Measurements from ENCODE around the gene RPUSD4.
A peak's percentile ranks its signal among the peaks of the same experiment; 100 is the strongest.

RPUSD4 gene

GRCh38 chr11:126181939-126182730 is 29.3 kb downstream of the RPUSD4 start:
- no peak for DNase-seq

DNA sequence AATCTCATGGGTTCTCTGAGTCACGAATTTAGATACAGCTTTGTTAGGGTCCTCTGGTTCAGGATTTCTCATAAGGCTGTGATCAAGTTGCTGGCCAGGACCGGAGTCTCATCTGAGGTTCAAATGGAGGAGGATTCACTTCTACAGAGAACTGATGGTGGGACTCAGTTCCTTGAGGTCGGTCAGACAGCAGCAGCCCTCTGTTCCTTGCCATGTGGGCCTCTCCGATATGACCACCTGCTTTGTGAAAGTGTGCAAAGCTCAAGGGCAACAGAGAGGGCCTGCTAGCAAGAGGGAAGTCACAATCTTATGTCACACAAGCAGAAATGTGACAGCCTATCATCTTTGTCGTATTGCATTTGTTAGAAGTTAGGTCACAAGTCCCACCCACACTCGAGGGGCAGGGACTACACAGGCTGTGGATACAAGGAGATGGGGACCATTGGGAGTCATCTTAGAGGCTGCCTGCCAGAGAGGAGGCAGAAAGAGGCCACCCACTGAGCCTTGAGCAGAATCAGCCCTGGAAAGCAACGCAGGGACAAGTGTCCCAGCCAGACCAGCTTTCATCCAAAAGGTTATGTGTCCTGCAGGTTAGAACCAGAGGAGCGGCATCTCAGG is 34.5 kb downstream of the RPUSD4 start:
- DNase-seq, result no peak

DNA sequence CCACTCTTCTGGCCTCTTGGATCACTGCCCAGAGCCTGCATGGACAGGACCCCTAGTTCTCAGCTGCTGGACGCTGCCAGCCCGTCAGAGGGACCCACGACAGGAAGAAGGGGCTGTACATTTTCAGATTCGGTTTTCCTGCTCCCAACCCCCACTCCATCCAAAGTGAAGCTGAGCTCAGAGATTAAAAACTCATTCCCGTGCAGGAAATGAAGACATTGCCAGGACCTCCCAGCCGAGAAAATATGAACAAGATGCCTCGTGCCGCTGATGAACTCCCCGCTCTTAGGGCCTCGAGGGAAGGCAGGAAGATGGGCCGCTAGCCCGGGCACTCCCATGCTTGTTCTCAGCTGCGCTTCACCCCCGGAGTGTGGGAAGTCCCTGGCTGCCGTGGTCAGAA is 36.1 kb downstream of the RPUSD4 start:
- no peak for DNase-seq

DNA sequence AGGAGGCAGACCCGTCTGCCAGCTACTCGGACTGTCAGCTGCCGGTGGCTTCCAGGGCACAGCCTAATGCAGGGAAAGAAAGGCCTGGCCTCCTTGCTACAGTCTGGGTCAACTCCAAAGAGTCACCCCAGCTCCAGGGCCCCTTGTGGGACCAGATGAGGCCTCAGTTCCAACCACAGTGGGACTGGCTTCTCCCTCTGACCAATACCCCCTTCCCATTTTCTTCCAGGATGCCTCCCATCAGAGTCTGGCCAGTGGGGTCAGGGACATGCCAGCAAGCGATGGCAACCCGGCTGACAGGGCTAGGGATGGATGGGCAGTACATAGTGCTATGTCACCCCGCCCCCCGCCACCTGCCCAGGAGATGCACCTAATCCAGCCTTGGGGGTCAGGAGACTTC is 36.6 kb downstream of the RPUSD4 start:
- DNase-seq, result no peak

DNA sequence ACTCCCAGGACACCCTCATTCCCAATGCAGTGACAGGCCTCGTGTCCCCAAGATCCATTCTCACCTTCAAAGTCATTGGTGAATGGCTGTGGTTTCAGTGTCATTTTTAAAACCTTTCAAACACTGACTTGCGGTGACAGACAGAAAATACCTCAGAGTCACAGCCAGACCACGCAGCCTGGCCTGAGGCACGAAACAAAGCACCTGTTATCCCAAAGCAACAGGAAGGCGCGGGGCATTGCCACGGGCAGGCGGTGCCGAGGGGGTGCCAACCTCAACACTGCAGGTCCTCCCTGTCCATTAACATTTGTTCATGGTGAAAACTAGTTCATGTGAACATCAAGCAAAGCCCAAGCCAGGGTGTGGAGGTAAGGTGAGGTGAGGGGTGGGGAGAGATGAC is 38.2 kb downstream of the RPUSD4 start:
- no peak for DNase-seq

- DNase-seq, result no peak
Measured at GRCh38 chr11:126172596-126173038, 38.8 kb downstream of the RPUSD4 start.

DNA sequence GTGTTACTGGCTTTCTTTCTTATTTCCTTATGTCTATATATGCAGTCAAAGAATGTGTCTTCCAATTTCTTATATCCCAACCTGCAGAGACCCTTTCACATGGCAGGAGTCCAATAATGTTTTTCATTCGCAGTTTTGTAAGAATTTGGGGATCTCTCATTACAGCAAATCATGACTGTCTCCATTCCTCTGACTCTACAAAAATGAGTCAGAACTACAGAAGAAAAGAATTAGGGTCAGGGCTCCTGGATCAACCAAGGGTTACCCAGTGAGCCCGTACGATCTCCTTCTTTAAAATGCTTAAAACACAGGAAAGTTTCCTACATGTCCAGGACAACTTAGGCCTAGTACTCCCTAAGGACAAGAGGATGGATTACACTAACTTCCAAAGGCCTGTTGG is 42.2 kb downstream of the RPUSD4 start:
- DNase-seq, result no peak

- DNase-seq, result no peak
Measured at GRCh38 chr11:126167488-126167887, 44.0 kb downstream of the RPUSD4 start.

- peak; percentile 56 for DNase-seq
Measured at GRCh38 chr11:126166413-126166812, 45.0 kb downstream of the RPUSD4 start.

DNA sequence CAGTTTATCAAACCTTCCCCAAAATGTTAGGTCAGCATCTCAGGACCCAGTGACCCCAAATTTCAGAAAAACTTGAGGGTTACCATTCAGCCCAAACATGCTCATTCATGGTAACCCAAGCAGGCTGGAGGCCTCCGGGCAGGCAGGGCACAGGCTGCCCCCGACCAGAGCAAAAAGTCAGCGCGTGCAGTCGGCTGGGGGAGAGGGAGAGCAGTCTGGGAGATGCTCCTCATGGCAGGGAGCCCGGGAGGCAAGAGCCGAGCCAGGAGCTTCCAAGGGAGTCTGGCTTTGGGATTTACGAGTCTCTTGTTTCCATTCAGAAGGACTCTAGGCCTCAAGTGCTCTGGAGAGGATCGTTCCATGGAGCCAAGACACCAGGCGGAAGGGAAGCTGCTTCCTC is 45.7 kb downstream of the RPUSD4 start:
- peak; percentile 76 for DNase-seq

- peak; percentile 77 for DNase-seq
Measured at GRCh38 chr11:126165311-126165720, 46.1 kb downstream of the RPUSD4 start.

DNA sequence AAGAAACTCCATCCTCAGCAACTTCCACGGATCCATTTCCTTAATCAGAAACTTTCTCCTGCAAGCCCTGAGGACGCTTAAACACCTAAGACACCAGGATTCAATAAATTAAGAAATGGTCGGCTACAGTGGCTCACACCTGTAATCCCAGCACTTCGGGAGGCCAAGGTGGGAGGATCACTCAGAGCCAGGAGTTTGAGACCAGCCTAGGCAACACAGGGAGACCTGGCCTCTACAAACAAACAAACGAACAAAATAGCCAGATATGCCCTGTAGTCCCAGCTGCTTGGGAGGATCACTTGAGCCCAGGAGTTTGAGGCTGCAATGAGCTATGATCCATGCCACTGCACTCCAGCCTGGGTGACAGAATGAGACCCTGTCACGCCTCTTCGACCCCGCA is 46.7 kb downstream of the RPUSD4 start:
- no peak for DNase-seq

DNA sequence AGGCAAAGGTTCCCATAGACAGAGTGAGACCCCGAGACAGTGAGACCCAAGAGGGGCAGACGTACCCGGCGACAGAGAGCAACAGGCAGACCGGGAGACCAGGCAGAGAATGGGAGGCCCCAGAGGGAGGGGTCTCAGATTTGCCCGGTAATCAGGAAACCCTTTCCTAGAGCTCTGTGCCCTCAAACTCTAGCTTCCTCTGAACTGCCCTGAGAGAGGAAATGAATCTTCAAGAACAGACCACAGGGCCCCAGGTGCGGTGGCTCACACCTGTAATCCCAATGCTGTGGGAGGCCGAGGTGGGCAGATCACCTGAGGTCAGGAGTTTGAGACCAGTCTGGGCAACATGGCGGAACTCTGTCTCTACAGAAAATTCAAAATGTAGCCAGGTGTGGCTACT is 47.7 kb downstream of the RPUSD4 start:
- DNase-seq, result no peak

DNA sequence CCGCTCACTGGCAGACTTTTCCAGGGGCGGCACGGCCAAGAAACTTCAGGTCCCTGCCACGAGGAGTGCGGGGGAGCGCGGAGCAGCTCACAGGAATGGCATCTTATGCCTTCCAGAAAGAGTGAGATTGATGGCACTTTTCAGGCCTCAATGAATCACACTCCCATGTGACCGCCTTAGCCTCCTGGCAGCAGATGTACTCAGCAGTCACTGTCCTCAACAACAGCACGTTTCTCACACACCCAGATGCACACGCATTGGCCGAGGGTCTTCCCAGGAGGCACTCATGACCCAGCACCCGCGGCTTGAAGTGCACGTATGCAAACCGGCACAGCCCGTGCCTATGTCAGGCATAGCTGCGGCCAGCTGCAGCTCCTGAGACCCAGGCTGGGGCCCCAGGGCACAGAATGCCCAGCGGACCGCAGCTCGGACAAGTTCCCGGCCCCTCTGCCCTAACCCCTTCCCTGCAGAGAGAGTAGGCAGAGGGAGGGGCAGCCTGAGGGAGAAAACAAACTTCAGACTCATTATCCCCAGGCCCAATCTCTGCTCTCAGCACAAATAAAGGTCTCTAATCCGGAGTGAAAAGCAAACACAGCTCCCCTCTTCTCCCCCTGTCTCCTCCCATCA is 48.3 kb downstream of the RPUSD4 start:
- DNase-seq, result peak; percentile 55

- peak; percentile 58 for DNase-seq
Measured at GRCh38 chr11:126162306-126163030, 49.0 kb downstream of the RPUSD4 start.

DNA sequence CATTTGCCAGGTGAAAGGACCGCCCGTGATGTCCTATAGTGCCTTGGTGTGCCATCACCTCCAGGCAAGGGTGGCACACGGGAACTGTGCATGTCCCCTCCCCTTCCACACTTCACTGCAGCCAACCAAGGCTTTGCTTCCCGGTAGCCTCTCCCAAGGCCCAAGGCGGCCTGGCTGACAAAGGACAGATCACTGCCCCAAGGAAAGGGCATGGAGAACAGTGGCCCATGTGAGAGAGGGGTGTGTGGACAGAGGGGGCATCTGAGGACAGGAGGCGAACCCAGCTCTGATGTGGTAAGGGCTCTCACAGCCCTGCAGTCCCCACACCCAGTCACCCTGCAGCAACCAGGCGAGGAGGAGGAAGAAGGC is 50.4 kb downstream of the RPUSD4 start:
- DNase-seq, result no peak

DNA sequence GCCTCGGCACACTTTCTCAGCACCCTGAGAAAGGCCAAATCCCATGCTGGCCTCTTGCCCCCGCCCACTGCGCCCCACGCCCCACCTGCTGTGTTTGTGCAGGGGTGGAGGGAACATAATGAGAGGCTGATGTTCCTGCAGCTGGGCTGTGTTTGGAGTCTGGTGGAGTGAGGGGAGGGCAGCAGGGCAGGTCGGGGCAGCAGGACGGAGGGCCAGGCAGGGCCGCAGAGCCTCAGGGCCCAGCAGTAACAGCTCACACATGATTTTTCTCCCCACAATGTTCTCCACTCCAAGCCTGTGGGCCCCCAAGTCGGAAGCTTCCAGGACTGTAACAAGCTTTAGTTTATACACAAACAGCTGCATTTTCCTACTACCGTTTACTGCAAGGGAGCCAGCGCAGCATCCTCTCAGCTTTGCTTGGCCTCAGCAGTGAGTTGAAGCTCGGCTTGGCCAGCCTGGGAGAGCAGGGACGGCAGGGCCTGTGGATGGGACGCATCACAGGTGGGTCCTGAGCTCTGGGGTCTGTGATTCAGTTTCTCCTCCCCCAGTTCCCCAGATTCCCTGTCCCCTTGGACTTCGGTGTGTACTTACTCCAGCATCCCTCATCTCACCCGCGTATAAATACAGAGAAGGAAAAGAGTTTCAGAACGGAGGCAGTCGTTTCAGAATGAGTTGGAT is 51.0 kb downstream of the RPUSD4 start:
- no peak for DNase-seq

GRCh38 chr11:126159719-126160344 is 51.6 kb downstream of the RPUSD4 start:
- DNase-seq, result no peak

DNA sequence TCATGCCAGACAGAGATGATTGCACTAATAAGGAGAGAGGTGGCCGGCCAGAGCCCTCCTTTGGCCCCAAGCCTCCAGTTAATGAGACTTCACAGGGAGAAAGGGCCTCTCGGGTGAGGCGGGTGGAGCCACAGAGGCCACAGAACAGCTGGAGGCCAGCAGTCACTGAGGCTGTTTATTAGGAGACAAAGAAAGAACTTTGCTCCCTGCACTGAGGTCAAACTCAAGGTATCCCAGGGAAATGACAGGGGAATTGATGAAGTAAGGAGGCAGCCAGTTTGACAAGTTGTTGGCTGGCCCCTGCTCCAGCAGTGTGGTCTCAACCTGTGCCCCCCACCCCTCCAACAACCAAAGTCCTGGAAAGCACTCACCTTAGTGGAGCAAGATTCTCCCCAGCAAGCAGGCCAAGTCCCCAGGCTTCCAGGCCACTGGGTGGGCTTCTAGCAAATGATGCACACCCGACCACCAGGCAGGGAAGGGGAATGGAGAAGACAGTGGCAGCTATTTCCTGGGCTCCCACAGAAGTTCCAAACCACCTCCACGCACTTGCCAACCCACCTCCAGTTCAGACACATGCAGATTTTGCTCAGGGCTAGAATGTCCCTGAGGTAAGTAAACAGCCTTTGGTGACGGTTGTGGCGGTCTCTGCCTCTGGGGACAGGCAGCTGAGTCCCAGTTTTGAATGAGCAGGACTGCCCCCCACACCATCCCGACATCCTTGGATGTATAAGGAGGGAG is 53.2 kb downstream of the RPUSD4 start:
- DNase-seq, result no peak

DNA sequence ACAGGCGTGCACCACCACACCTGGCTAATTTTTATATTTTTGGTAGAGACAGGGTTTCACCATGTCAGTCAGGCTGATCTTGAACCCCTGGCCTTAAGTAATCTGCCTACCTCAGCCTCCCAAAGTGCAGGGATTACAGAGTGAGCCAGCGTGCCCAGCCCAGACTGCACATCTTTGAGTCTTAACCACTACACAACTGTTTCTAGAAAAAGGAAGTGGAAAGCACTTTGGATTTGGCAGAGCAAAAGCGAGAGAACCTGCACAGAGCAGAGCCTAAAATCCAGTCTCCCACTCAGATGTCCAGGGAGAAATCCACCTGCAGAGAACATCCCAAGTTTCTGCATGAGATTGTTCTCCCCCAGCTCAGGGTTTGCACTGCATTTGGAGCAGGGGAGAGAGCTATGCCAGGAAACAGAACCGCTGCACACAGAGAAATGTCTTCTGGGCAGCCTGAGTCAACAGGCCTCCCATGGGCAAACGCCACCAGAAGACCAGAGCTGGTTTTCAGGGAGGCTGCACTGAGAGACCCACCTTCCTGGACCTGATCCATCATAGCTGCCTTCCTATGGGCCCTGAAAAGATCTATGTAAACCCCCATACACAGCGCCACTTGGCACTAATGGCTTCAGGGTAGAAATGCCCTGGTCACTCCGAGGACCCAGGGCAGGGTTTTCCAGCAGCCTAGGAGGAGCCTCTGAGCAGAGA is 54.0 kb downstream of the RPUSD4 start:
- no peak for DNase-seq

DNA sequence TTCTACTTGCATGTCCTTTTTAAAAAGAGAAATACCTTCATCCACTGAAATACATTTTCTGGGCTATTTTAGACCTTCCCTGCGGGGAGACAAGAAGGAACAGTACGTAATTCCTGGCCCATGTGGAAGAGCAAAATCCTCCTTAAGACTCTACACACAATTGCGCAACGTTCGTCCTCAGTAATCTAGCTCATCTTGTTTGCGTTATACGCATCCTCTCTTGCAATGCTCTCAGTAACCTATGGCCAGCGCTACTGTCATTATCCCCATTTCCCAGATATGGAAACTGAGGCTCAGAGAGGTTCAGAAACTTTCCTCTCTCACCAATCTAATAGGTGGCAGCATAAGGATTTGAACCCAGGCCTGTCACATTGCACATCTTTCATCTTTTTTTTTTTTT is 54.6 kb downstream of the RPUSD4 start:
- no peak for DNase-seq
